ENCODE measurements around the gene ATP6V1B1. TPM values are rescaled to one million over a fixed set of nuclear protein-coding genes. Genes with fewer than 3 reads are reported as not detected.

Gene ATP6V1B1
- total and polyA plus RNA-seq, 9 of the 15 experiments (the other 6 are each of a cell fraction or from before 2014, with no cell fraction given), result not detected

GRCh38 chr2:70916291-70916690 is 19.4 kb upstream of the ATP6V1B1 start (continued):
- TF ChIP-seq UBTF (IDR thresholded peaks at IDR 0.05; ENCODE audit: borderline replicate concordance in 1 of 2, low read depth in 2 of 2, low read length in 2 of 2) (no peak), ZNF436 (CRISPR knock-in tag; IDR thresholded peaks at IDR 0.05) (no peak), KDM5B (IDR thresholded peaks at IDR 0.05; ENCODE audit: insufficient replicate concordance, low read depth, low read length) (no peak), ZNF3 (CRISPR knock-in tag; IDR thresholded peaks at IDR 0.05) (no peak), NEUROD1 (IDR thresholded peaks at IDR 0.05; ENCODE audit: borderline replicate concordance, low read depth, low read length, partially characterized antibody) (no peak), SMAD1 (IDR thresholded peaks at IDR 0.05; ENCODE audit: low read depth, low read length, partially characterized antibody) (no peak), CBFB (CRISPR knock-in tag; IDR thresholded peaks at IDR 0.05) (no peak)
- TF ChIP-seq, protein P1, sequence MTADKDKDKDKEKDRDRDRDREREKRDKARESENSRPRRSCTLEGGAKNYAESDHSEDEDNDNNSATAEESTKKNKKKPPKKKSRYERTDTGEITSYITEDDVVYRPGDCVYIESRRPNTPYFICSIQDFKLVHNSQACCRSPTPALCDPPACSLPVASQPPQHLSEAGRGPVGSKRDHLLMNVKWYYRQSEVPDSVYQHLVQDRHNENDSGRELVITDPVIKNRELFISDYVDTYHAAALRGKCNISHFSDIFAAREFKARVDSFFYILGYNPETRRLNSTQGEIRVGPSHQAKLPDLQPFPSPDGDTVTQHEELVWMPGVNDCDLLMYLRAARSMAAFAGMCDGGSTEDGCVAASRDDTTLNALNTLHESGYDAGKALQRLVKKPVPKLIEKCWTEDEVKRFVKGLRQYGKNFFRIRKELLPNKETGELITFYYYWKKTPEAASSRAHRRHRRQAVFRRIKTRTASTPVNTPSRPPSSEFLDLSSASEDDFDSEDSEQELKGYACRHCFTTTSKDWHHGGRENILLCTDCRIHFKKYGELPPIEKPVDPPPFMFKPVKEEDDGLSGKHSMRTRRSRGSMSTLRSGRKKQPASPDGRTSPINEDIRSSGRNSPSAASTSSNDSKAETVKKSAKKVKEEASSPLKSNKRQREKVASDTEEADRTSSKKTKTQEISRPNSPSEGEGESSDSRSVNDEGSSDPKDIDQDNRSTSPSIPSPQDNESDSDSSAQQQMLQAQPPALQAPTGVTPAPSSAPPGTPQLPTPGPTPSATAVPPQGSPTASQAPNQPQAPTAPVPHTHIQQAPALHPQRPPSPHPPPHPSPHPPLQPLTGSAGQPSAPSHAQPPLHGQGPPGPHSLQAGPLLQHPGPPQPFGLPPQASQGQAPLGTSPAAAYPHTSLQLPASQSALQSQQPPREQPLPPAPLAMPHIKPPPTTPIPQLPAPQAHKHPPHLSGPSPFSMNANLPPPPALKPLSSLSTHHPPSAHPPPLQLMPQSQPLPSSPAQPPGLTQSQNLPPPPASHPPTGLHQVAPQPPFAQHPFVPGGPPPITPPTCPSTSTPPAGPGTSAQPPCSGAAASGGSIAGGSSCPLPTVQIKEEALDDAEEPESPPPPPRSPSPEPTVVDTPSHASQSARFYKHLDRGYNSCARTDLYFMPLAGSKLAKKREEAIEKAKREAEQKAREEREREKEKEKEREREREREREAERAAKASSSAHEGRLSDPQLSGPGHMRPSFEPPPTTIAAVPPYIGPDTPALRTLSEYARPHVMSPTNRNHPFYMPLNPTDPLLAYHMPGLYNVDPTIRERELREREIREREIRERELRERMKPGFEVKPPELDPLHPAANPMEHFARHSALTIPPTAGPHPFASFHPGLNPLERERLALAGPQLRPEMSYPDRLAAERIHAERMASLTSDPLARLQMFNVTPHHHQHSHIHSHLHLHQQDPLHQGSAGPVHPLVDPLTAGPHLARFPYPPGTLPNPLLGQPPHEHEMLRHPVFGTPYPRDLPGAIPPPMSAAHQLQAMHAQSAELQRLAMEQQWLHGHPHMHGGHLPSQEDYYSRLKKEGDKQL (CRISPR knock-in tag; IDR thresholded peaks at IDR 0.05; ENCODE audit: borderline replicate concordance), result no peak
